ENCODE results near the gene UBXN7. TPM values are rescaled to one million over a fixed set of nuclear protein-coding genes. Genes with fewer than 3 reads are reported as not detected.
"Not testable (repeated sequence)": the region's sequence is repeated elsewhere in the genome, so short reads cannot be mapped to it uniquely, and the experiment has no call there.

UBXN7 gene
- total RNA-seq, 1 experiment from 2014 or later = 19.0 TPM

DNA sequence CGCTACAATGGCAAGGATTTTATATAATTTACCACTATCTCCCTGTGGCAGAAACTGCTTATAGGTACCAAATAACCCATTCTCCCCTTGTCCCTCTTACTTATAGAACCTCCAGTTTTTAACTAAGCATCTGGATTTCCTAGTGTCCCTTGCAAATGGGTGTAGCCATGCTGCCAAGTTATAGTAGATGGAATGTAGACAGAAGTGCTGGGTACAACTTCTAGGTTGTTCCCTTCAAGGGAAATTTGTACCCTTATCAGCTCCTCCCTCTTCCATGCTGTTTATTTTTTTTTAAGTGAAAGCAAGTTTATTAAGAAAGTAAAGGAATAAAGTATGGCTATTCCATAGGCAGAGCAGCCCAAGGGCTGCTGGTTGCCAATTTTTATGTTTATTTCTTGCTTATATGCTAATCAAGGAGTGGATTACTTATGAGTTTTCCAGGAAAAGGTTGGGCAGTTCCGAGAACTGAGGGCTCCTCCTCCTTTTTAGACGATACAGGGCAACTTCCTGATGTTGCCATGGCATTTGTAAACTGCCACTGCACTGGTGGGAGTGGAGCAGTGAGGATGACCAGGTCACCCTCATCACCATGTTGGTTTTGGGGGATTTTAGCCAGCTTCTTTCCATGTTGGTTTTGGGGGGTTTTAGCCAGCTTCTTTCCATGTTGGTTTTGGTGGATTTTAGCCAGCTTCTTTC, 53.9 kb downstream of the UBXN7 start:
- DNase-seq (ENCODE audit: low spot score) = no peak
- in situ Hi-C loops (cut with HindIII; ENCODE audit: low sequenced_read_pairs) = no loop called here

GRCh38 chr3:196377321-196377720, 54.9 kb downstream of the UBXN7 start:
- in situ Hi-C loops (cut with HindIII; ENCODE audit: low sequenced_read_pairs) = no loop called here
- no peak for DNase-seq (ENCODE audit: low spot score)

DNA sequence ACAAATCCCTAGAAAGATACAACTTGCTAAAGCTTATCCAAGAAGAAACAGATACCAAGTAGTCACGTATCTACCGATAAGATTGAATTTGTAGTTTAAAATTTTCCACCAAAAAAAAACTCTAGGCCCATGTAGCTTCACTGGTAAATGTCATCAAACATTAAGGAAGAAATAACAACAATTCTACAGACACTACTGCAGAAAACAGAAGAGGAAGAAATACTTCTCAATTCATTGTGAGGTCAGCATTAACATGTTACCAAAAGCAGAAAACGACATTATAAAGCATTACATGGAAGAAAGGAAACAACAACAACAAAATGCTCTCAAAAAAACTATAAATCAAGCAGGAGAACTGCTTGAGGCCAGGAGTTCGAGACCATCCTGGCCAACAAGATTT, 66.5 kb downstream of the UBXN7 start:
- in situ Hi-C loops (cut with HindIII; ENCODE audit: low sequenced_read_pairs) = no loop called here
- no peak for DNase-seq (ENCODE audit: low spot score)

DNA sequence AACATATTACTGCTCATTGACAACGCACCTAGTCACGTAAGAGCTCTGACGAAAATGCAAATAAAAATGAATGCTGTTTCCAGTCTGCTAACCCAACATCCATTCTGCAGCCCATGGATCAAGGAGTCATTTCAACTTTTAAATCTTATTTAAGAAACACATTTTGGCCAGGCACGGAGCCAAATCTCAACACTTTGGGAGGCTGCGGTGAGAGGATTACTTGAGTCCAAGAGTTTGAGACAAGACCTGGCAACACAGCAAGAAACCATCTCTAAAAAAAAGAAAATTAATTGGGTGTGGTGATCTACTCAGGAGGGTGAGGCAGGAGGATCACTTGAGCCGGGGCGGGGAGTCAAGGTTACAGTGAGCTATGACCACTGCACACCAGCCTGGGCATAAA, 71.6 kb downstream of the UBXN7 start:
- in situ Hi-C loops (cut with HindIII; ENCODE audit: low sequenced_read_pairs) = no loop called here
- DNase-seq (ENCODE audit: low spot score) = no peak

- in situ Hi-C loops (cut with HindIII; ENCODE audit: low sequenced_read_pairs); DNase-seq (ENCODE audit: low spot score): not testable (repeated sequence)
Observed at GRCh38 chr3:196358540-196358939, 73.7 kb downstream of the UBXN7 start.

- no peak for DNase-seq (ENCODE audit: low spot score)
- in situ Hi-C loops (cut with HindIII; ENCODE audit: low sequenced_read_pairs) = no loop called here
Observed at GRCh38 chr3:196357905-196358304, 74.3 kb downstream of the UBXN7 start.

- in situ Hi-C loops (cut with HindIII; ENCODE audit: low sequenced_read_pairs) = no loop called here
- no peak for DNase-seq (ENCODE audit: low spot score)
Observed at GRCh38 chr3:196356556-196356955, 75.7 kb downstream of the UBXN7 start.

- DNase-seq (ENCODE audit: low spot score) = no peak
- in situ Hi-C loops (cut with HindIII; ENCODE audit: low sequenced_read_pairs) = no loop called here
Observed at GRCh38 chr3:196355668-196356067, 76.6 kb downstream of the UBXN7 start.

DNA sequence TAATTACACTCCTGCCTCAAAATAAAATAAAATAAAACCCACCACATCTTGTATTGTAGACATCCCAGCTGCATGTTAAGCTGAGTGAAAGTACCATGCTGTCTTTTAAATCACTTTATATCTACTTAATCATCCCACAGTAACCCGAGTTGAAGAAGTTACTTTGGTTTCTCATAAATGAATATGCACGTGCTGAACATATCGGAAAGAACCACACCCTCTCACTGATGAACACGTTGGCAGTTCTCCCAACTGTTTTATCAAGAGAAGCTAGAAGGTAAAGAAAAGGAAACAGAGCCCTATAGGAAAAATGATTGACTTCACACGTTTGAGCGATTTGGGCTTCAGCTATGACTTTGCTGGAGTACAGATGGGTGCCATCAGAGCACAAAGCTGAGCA, 78.1 kb downstream of the UBXN7 start:
- no peak for DNase-seq (ENCODE audit: low spot score)
- in situ Hi-C loops (cut with HindIII; ENCODE audit: low sequenced_read_pairs) = no loop called here

GRCh38 chr3:196351541-196351940, 80.7 kb downstream of the UBXN7 start:
- no peak for DNase-seq (ENCODE audit: low spot score)
- in situ Hi-C loops (cut with HindIII; ENCODE audit: low sequenced_read_pairs) = no loop called here

GRCh38 chr3:196350067-196350466, 82.2 kb downstream of the UBXN7 start:
- in situ Hi-C loops (cut with HindIII; ENCODE audit: low sequenced_read_pairs) = no loop called here
- DNase-seq (ENCODE audit: low spot score) = no peak

- in situ Hi-C loops (cut with HindIII; ENCODE audit: low sequenced_read_pairs) = no loop called here
Observed at GRCh38 chr3:196348698-196349097, 83.5 kb downstream of the UBXN7 start.

GRCh38 chr3:196344663-196345062, 87.6 kb downstream of the UBXN7 start:
- DNase-seq (ENCODE audit: low spot score) = no peak
- in situ Hi-C loops (cut with HindIII; ENCODE audit: low sequenced_read_pairs) = no loop called here

More at GRCh38 chr3:196348698-196349097, 83.5 kb downstream of the UBXN7 start:
- no peak for DNase-seq (ENCODE audit: low spot score)

GRCh38 chr3:196343917-196344316, 88.3 kb downstream of the UBXN7 start:
- in situ Hi-C loops (cut with HindIII; ENCODE audit: low sequenced_read_pairs); DNase-seq (ENCODE audit: low spot score): not testable (repeated sequence)

DNA sequence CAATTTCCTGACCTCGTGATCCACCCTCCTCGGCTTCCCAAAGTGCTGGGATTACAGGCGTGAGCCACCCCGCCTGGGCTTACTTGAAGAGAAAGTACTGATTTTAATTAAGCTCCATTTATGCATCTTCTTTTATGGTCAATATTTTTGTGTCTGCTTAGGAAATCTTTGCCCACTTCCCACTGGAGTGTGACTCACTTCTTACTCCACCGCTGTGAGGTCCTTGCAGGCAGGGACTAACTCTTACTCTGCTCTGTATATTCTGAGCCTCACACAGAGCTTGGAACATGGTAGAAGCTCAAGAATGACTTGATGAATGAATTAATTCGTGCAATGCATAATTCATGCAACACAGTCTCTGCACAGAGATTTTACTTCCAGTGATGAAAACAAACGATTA, 91.1 kb downstream of the UBXN7 start:
- no peak for DNase-seq (ENCODE audit: low spot score)
- in situ Hi-C loops (cut with HindIII; ENCODE audit: low sequenced_read_pairs) = no loop called here

DNA sequence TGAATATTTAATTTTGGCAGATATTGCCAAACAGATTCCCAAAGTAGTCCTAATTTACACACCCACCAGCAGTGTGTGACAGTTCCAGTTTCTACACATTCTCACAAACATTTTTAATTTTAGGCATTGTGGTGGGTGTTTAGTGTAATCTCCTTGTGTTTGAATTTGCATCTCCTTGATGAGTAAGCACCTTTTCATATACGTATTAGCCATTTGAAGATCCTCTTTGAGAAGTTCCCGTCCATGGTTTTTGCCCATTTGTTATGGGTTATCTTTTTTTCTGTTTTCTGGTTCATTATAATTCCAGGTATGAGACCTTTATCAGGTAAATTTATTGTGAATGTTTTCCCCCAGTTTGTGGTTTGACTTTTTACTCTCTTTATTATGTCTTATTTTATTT, 91.8 kb downstream of the UBXN7 start:
- in situ Hi-C loops (cut with HindIII; ENCODE audit: low sequenced_read_pairs) = no loop called here

DNA sequence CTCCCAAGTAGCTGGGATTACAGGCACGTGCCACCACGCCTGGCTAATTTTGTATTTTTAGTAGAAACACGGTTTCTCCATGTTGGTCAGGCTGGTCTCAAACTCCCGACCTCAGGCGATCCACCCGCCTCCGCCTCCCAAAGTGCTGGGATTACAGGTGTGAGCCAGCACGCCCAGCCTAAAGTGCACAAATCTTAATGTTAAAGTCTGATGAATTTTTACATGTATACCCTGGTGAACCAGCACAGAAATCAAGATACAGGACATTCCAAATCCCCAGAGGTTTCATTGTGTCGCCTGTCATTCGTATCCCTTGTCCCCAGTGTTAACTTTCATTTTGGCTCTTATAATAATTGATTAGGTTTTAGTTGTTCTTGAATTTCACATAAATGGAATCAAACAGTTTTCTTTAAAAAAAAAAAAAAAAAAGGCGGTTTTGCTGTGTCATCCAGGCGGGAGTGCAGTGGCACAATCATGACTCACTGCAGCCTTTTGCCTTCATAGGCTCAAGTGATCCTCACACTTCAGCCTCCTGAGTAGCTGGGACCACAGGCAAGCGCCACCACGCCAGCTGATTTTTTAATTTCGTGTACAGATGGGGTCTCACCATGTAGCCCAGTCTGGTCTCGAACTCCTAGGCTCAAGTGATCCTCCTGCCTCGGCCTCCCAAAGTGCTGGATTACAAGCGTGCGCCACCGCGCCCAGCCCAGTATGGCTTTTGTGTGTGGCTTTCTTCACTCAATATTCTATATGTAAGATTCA, 92.6 kb downstream of the UBXN7 start:
- no peak for DNase-seq (ENCODE audit: low spot score)
- in situ Hi-C loops (cut with HindIII; ENCODE audit: low sequenced_read_pairs) = no loop called here

More for the DNA sequence above, 91.8 kb downstream of the UBXN7 start:
- no peak for DNase-seq (ENCODE audit: low spot score)

DNA sequence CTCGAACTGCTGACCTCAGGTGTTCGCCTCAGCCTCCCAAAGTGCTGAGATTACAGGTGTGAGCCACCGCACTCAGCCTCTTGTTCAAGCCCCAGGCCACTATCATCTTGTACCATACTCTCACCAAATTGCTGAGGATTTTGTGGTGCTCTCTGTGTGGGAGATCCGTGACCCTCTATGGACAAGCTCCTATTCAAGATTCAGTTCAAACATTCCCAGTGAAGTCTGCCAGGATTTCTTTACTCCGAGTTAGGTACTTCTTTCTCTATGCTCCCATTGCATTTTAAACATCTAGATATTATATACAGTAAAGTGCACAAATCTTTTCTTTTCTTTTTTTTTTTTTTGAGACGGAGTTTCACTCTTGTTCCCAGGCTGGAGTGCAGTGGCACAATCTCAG, 93.2 kb downstream of the UBXN7 start:
- DNase-seq (ENCODE audit: low spot score) = no peak
- in situ Hi-C loops (cut with HindIII; ENCODE audit: low sequenced_read_pairs) = no loop called here

- no peak for DNase-seq (ENCODE audit: low spot score)
Observed at GRCh38 chr3:196336319-196337145, 95.7 kb downstream of the UBXN7 start.

GRCh38 chr3:196335503-196335948, 96.7 kb downstream of the UBXN7 start:
- no peak for DNase-seq (ENCODE audit: low spot score)
- in situ Hi-C loops (cut with HindIII; ENCODE audit: low sequenced_read_pairs) = no loop called here

More at GRCh38 chr3:196336319-196337145, 95.7 kb downstream of the UBXN7 start:
- in situ Hi-C loops (cut with HindIII; ENCODE audit: low sequenced_read_pairs) = no loop called here
